GM13977 (cell line): ENCODE data around the gene LRRC8E.
A peak's percentile ranks its signal among the peaks of the same experiment; 100 is the strongest.

ENCODE experiments used
- DNase-seq: peaks from one replicate; pipeline ENCODE4 v3.0.0; 2012; ENCODE audit warnings: low spot score
- in situ Hi-C: fragments of 300-500 bp; cut with MboI; formaldehyde crosslinking; loops from one replicate; pipeline ENCODE4 v1.12.0; 2022; ENCODE audit warnings: low sequenced_read_pairs, low pct_unique_long_range_greater_than_20kb, mixed read lengths, inconsistent platforms; ENCODE audit not compliant: unreplicated experiment
- TF ChIP-seq, protein P1 (sequence below): IDR thresholded peaks from 2 replicates; pipeline ENCODE4 v1.5.1; 2012; ENCODE audit warnings: mild to moderate bottlenecking, control low read depth; ENCODE audit not compliant: insufficient read depth; ENCODE audit errors: extremely low read depth, missing control alignments

The LRRC8E gene

GRCh38 chr19:7924241-7924640, 35.9 kb downstream of the LRRC8E start:
- TF ChIP-seq, protein P1, sequence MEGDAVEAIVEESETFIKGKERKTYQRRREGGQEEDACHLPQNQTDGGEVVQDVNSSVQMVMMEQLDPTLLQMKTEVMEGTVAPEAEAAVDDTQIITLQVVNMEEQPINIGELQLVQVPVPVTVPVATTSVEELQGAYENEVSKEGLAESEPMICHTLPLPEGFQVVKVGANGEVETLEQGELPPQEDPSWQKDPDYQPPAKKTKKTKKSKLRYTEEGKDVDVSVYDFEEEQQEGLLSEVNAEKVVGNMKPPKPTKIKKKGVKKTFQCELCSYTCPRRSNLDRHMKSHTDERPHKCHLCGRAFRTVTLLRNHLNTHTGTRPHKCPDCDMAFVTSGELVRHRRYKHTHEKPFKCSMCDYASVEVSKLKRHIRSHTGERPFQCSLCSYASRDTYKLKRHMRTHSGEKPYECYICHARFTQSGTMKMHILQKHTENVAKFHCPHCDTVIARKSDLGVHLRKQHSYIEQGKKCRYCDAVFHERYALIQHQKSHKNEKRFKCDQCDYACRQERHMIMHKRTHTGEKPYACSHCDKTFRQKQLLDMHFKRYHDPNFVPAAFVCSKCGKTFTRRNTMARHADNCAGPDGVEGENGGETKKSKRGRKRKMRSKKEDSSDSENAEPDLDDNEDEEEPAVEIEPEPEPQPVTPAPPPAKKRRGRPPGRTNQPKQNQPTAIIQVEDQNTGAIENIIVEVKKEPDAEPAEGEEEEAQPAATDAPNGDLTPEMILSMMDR = no peak
- in situ Hi-C loops = no loop called here
- no peak for DNase-seq

- in situ Hi-C loops = no loop called here
- TF ChIP-seq, protein P1 = no peak
- no peak for DNase-seq
Observed at GRCh38 chr19:7924651-7925170, 36.4 kb downstream of the LRRC8E start.

DNA sequence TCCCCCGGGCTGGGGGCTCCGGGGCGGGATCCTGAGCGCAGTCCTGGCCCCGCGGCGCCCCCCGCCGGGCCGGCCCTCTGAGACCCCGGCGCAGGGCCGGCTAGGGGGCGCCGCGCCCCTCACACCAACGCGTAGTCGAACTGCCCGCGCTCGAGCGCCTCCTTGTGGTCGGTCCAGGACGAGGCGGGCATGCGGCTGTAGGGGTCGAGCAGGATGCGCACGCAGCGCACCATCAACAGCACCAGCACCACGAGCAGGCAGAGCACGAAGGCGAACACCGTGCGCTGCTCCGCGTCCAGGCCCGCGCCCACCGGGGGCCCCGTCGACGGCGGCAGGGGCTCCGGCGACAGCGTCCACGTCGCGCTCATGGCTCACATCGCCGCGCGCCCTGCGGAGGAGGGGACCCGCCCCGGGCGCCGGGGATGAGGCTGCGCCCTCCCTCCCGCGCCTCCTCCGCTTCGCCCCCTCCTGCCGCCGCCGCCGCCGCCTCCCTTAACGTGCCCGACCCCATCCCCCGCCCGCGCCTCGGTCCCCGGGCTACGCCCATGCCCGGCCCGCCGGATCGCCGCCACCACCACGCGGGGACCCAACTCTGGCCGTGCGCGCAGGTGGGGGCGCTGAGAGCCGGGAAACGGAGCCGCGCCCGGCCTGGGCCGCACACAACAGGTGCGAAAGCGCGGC, 37.0 kb downstream of the LRRC8E start:
- peak; percentile 95 for DNase-seq
- TF ChIP-seq, protein P1 = peak; percentile 98
- in situ Hi-C loops = no loop called here

GRCh38 chr19:7926021-7926726, 37.9 kb downstream of the LRRC8E start, which contains the start of gene CTXN1:
CTXN1 (minus strand) TSS chr19:7926135; CDS start chr19:7925538, 597 bp downstream.
- TF ChIP-seq, protein P1 = no peak
- in situ Hi-C loops = no loop called here
- peak; percentile 97 for DNase-seq

GRCh38 chr19:7926727-7927604, 38.7 kb downstream of the LRRC8E start:
- in situ Hi-C loops = no loop called here
- TF ChIP-seq, protein P1 = no peak
- no peak for DNase-seq
